DOHH2 (cell line): ENCODE data around the gene CAPN3.

ENCODE experiments used
- H3F3A ChIP-seq: fragments of 200-600 bp; sonication (generic), shearing (Covaris generic); 2 replicates; pipeline ENCODE4 v1.6.0; 2016; ENCODE audit warnings: antibody characterized with exemption, mild to moderate bottlenecking; ENCODE audit not compliant: control insufficient read depth, insufficient read depth
- H3K27ac ChIP-seq: fragments of 200-600 bp; sonication (generic); 2 replicates; pipeline ENCODE4 v1.5.1; 2014; ENCODE audit warnings: low read depth, mild to moderate bottlenecking, low read length, moderate library complexity
- H3K27me3 ChIP-seq: fragments of 200-600 bp; sonication (generic); 2 replicates; pipeline ENCODE4 v1.6.1; 2014; ENCODE audit warnings: mild to moderate bottlenecking, low read length, mixed read lengths; ENCODE audit not compliant: control insufficient read depth
- H3K36me3 ChIP-seq: fragments of 200-600 bp; sonication (generic); 2 replicates; pipeline ENCODE4 v1.6.1; 2014; ENCODE audit warnings: mild to moderate bottlenecking, low read length, moderate library complexity, mixed read lengths; ENCODE audit not compliant: control insufficient read depth
- H3K4me1 ChIP-seq: fragments of 200-600 bp; sonication (generic); 2 replicates; pipeline ENCODE4 v1.6.1; 2014; ENCODE audit warnings: mild to moderate bottlenecking, low read length, mixed read lengths; ENCODE audit not compliant: control insufficient read depth
- H3K4me2 ChIP-seq: fragments of 200-600 bp; sonication (generic); 2 replicates; pipeline ENCODE4 v1.6.0; 2014; ENCODE audit warnings: mild to moderate bottlenecking, low read length, moderate library complexity
- H3K4me3 ChIP-seq: fragments of 200-600 bp; sonication (generic); 2 replicates; pipeline ENCODE4 v1.5.1; 2014; ENCODE audit warnings: mild to moderate bottlenecking, low read length, mixed read lengths
- H3K79me2 ChIP-seq: fragments of 200-600 bp; sonication (generic); 2 replicates; pipeline ENCODE4 v1.6.1; 2014; ENCODE audit warnings: mild to moderate bottlenecking, low read length, mixed read lengths; ENCODE audit not compliant: control insufficient read depth
- H3K9me2 ChIP-seq: fragments of 200-600 bp; sonication (generic); replicated peaks from 2 replicates; pipeline ENCODE4 v1.6.1; 2014; ENCODE audit warnings: mild to moderate bottlenecking, low read length, mixed read lengths; ENCODE audit not compliant: control insufficient read depth
- H3K9me3 ChIP-seq: fragments of 200-600 bp; sonication (generic); 2 replicates; pipeline ENCODE4 v1.6.1; 2014; ENCODE audit warnings: antibody characterized with exemption, low read length, mixed read lengths; ENCODE audit not compliant: control insufficient read depth, insufficient read depth
- H4K20me1 ChIP-seq: fragments of 200-600 bp; sonication (generic); 2 replicates; pipeline ENCODE4 v1.6.0; 2014; ENCODE audit warnings: low read depth, mild to moderate bottlenecking, antibody characterized with exemption, low read length, moderate library complexity; ENCODE audit not compliant: control insufficient read depth, insufficient read depth
- CTCF ChIP-seq: fragments of 200-600 bp; sonication (generic); IDR thresholded peaks from one replicate; pipeline ENCODE4 v1.5.1; 2014; ENCODE audit warnings: antibody characterized with exemption, mild to moderate bottlenecking, low read depth, low read length; ENCODE audit not compliant: poor library complexity, severe bottlenecking
- EZH2phosphoT487 ChIP-seq: fragments of 200-600 bp; sonication (generic); IDR thresholded peaks from 2 replicates; pipeline ENCODE4 v1.6.1; 2017; ENCODE audit warnings: borderline replicate concordance, mild to moderate bottlenecking, antibody characterized with exemption, low read length, moderate library complexity, mixed read lengths

The CAPN3 gene

GRCh38 chr15:42338500-42338899 is 20.8 kb upstream of the CAPN3 start:
- Histone ChIP-seq H3K9me3 (peaks cover 11% of the 10 kb centered on the region), H3K4me2 (no peak overlapping the region), H3K27ac (no peak overlapping the region), H3K4me3 (no peak overlapping the region), H3K27me3 (no peaks in the 10 kb centered on the region), H3K9me2 (no peaks in the 10 kb centered on the region), H4K20me1 (no peaks in the 10 kb centered on the region), H3K36me3 (no peaks in the 10 kb centered on the region), H3K79me2 (no peaks in the 10 kb centered on the region), H3K4me1 (no peaks in the 10 kb centered on the region), H3F3A (no peaks in the 10 kb centered on the region)
- TF ChIP-seq EZH2phosphoT487 (no peak), CTCF (no peak)

- H3K36me3 ChIP-seq: no peaks in the 10 kb centered on the region
- H3K27me3 ChIP-seq: no peaks in the 10 kb centered on the region
- no peaks in the 10 kb centered on the region for H3K9me2 ChIP-seq
- H3K4me1 ChIP-seq: no peaks in the 10 kb centered on the region
- H3K9me3 ChIP-seq: no peaks in the 10 kb centered on the region
- H3F3A ChIP-seq: no peaks in the 10 kb centered on the region
- H3K4me2 ChIP-seq: no peak overlapping the region
- no peak overlapping the region for H3K27ac ChIP-seq
- no peaks in the 10 kb centered on the region; the same call in 1 of the 2 replicates for H4K20me1 ChIP-seq
- no peaks in the 10 kb centered on the region for H3K79me2 ChIP-seq
- no peak for TF ChIP-seq EZH2phosphoT487
- TF ChIP-seq CTCF: no peak
- no peak overlapping the region for H3K4me3 ChIP-seq
Observed at GRCh38 chr15:42343596-42344232, 15.6 kb upstream of the CAPN3 start.

GRCh38 chr15:42344763-42345162 is 14.5 kb upstream of the CAPN3 start:
- Histone ChIP-seq H3F3A (no peaks in the 10 kb centered on the region), H3K9me3 (no peaks in the 10 kb centered on the region), H3K79me2 (no peaks in the 10 kb centered on the region), H3K27me3 (no peaks in the 10 kb centered on the region), H3K27ac (no peak overlapping the region), H3K36me3 (no peaks in the 10 kb centered on the region), H3K9me2 (no peaks in the 10 kb centered on the region), H3K4me1 (no peaks in the 10 kb centered on the region), H3K4me2 (no peak overlapping the region), H3K4me3 (no peak overlapping the region), H4K20me1 (no peaks in the 10 kb centered on the region; the same call in 1 of the 2 replicates)
- TF ChIP-seq EZH2phosphoT487 (no peak), CTCF (no peak)
